PFSK-1 (cell line): ENCODE results near the gene CWC25.

Experiments
- FOXP2 ChIP-seq: optimal IDR thresholded peaks from 2 replicates; pipeline ENCODE3; 2011; ENCODE audit warnings: borderline replicate concordance, control low read depth, inconsistent platforms; ENCODE audit not compliant: insufficient read depth; ENCODE audit errors: extremely low read length, extremely low read depth
- POLR2AphosphoS5 ChIP-seq: IDR thresholded peaks from 2 replicates; pipeline ENCODE4 v1.6.1; 2012; ENCODE audit warnings: low read depth, mild to moderate bottlenecking, control low read depth, low read length, moderate library complexity
- REST ChIP-seq, 2 experiments: IDR thresholded peaks; 2 replicates each; pipeline versions ENCODE4 v1.6.1 to v1.8.0; 2011 to 2012; ENCODE audit warnings: low read depth in 2 of 2, low read length in 2 of 2, control low read depth in 1 of 2, inconsistent platforms in 1 of 2, mild to moderate bottlenecking in 1 of 2, moderate library complexity in 1 of 2; ENCODE audit not compliant: insufficient read depth in 1 of 2
- SIN3A ChIP-seq: IDR thresholded peaks from 2 replicates; pipeline ENCODE4 v1.6.1; 2012; ENCODE audit warnings: mild to moderate bottlenecking, low read length, moderate library complexity, borderline replicate concordance; ENCODE audit not compliant: insufficient read depth
- TAF1 ChIP-seq: IDR thresholded peaks from 2 replicates; pipeline ENCODE4 v1.6.1; 2012; ENCODE audit warnings: low read length, control low read depth, borderline replicate concordance; ENCODE audit not compliant: insufficient read depth

CWC25 gene

GRCh38 chr17:38800237-38800760 lies 24.8 kb downstream of the CWC25 start:
- TF ChIP-seq FOXP2 (no peak), TAF1 (peak; percentile 59; the same call in 1 of the 2 replicates)

DNA sequence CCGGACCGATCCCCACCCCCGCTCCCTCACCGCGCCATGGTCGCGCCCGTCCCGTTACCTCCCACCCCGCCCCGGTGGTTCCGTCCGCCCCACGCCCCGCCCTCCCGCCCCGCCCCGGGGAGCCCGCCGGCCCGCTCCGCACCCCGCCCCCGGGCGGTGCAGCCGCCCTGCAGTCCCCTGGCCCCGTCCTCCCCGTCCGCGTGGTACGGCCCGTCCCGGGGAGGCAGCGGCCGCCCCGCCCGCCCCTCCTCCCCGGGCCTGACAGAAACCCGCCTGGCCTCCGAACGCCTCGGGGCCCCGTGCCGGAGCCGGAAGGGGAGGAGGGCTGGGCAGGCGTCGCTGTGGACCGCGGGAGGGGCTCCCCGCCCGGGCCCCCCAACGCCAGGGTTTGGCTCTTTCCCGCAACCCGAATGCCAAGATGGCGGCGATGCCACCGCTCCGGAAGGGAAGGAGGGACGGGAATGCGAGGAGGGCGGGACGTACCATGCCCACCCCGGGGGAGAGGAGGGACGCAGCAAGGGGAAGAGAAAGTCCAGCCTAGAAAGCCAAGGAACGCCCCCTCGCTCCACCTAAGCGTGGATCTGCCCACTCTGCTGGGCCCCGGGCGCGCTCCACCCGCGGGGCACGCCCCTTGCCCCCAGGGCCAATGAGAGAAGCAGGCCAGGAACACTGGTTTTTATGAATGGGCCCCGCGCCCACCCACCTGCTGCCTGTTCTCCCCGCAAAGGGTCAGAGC lies 25.5 kb downstream of the CWC25 start, which contains the start of gene PIP4K2B:
TSS of gene PIP4K2B (minus strand) at position 56 of the 736 bp plus-strand sequence. CDS start 132 bp downstream, outside the sequence.
- TF ChIP-seq FOXP2 (peak; percentile 94), SIN3A (no peak), POLR2AphosphoS5 (peak; percentile 82)

DNA sequence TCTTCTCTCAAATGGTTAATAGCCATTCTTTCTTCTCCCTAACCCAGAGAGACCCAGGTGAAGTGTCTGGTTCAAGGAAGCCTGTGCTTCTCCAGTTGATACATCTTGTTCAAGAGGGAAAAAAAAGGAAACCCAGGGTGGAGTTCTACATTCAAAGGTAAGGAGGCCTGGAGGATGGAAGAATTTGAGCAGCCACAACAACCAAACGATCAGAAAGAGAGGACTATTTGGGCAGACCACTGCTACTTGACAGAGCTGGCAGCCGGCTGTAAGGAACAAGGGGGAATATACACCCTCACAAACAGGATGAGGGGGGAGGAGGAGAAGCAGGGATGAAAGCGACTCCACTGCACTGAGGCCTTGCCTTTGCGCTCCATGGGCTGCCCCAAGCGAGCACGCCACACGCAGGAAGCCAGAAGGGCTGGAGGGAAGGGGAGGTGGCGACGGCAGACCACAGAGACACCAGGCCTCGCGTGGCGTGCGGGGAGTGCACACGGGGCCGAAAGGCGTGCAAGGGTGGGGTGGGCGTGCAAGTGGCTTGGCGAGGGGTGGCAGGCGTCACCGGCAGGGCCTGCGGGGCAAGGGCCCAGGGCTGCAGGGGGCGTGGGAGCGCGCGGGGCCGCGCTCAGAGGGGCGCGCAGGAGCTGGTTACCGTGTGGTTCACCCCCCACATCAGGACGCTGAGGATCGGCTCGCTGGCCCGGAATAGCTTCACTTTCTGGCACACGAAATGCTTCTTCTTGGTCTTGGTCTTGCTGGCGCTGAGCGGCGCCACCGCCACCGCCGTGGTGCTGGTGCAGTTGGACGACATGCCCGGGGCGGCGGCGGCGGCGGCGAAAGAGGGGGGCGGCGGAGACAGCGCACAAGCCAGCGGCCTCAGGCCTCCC lies 26.3 kb downstream of the CWC25 start:
- TF ChIP-seq TAF1 (peak; percentile 52; the same call in 1 of the 2 replicates), REST (IDR thresholded peaks at IDR 0.05; ENCODE audit: insufficient read depth in 1 of 2, low read depth in 2 of 2, low read length in 2 of 2) (no peak), FOXP2 (no peak), SIN3A (0 out of 2 replicates have a peak, but pooled peaks have one; percentile 64), POLR2AphosphoS5 (peak; percentile 1; the same call in 1 of the 2 replicates)

- TF ChIP-seq FOXP2: no peak
- no peak for TF ChIP-seq POLR2AphosphoS5
- TF ChIP-seq TAF1: no peak
- no peak for TF ChIP-seq SIN3A
- no peak for TF ChIP-seq REST (IDR thresholded peaks at IDR 0.05; ENCODE audit: insufficient read depth in 1 of 2, low read depth in 2 of 2, low read length in 2 of 2)
These were observed 27.3 kb downstream of the CWC25 start for GRCh38 chr17:38797828-38798227.

DNA sequence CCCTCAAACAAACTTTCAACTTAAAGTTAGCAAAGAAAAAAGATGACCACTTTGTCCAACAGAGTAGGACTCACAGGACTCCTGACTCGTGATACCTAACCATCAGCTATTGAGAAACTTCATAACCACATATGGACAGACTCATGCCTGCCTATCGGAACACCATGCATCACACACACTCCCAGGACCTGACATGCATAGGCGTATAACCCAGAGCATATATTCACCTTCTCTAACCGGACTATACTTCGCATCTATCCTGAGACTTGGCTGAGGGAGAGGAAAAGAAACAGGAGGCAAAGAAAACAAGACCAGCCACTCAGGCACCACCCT lies 28.0 kb downstream of the CWC25 start:
- no peak for TF ChIP-seq FOXP2

- no peak for TF ChIP-seq FOXP2
- TF ChIP-seq SIN3A: no peak
- TF ChIP-seq TAF1: no peak
- no peak for TF ChIP-seq POLR2AphosphoS5
- no peak for TF ChIP-seq REST (IDR thresholded peaks at IDR 0.05; ENCODE audit: insufficient read depth in 1 of 2, low read depth in 2 of 2, low read length in 2 of 2)
These were observed 28.5 kb downstream of the CWC25 start for GRCh38 chr17:38796451-38797157.
